Adrenal gland (tissue), 12 donors: Measurements from ENCODE around the gene MGAT5B. TPM values are rescaled to one million over a fixed set of nuclear protein-coding genes. Genes with fewer than 3 reads are reported as not detected.

Experiments used
- DNase-seq, 7 donors: peaks; one replicate each; pipeline ENCODE4 v3.0.0-alpha.2; 2019 to 2020
- H3K27ac ChIP-seq, 5 donors: fragments of 200-600 bp; sonication (generic) in 4 of 5; 1 replicate in 3 of 5; 2 replicates in 2 of 5; pipeline versions ENCODE4 v1.5.1 to v1.8.0; 2016 to 2020; ENCODE audit warnings: mild to moderate bottlenecking in 1 of 5
- H3K27me3 ChIP-seq: fragments of 200-600 bp; 2 replicates; pipeline ENCODE4 v1.8.0; 2021
- H3K36me3 ChIP-seq, 2 donors: fragments of 200-600 bp; replicated peaks in 1 of 2; 1 replicate in 1 of 2; 2 replicates in 1 of 2; pipeline versions ENCODE4 v1.5.1 to v1.8.0; 2018 to 2022
- H3K4me1 ChIP-seq, 2 donors: fragments of 200-600 bp; replicated peaks in 1 of 2; 1 replicate in 1 of 2; 2 replicates in 1 of 2; pipeline versions ENCODE4 v1.5.1 to v1.8.0; 2018 to 2021
- H3K4me3 ChIP-seq, 4 donors: fragments of 200-600 bp; sonication (generic) in 3 of 4; one replicate each; pipeline ENCODE4 v1.5.1; 2016 to 2018
- H3K9me3 ChIP-seq, 3 donors: fragments of 200-600 bp; sonication (generic) in 1 of 3; replicated peaks in 1 of 3; 1 replicate in 2 of 3; 2 replicates in 1 of 3; pipeline versions ENCODE4 v1.5.1 to v1.8.0; 2016 to 2021
- CTCF ChIP-seq, 6 experiments: fragments of 450-650 bp in 4 of 6; fragments of 200-600 bp in 2 of 6; sonication (generic) in 1 of 6; IDR thresholded peaks; 1 replicate in 5 of 6; 2 replicates in 1 of 6; pipeline versions ENCODE4 v1.5.1 to v1.8.0; 2016 to 2021; ENCODE audit warnings: antibody characterized with exemption in 6 of 6, mild to moderate bottlenecking in 2 of 6, moderate library complexity in 1 of 6
- POLR2A ChIP-seq, 2 donors: fragments of 450-650 bp; IDR thresholded peaks; one replicate each; pipeline ENCODE4 v1.6.1; 2017; ENCODE audit warnings: antibody characterized with exemption in 2 of 2, mild to moderate bottlenecking in 2 of 2, moderate library complexity in 1 of 2
- WGBS, 4 donors: extraction: QIAGEN DNeasy Blood & Tissue Kit in 2 of 4; methylation state at CpG; one replicate each; pipeline versions ENCODE4 v1.1.5 to v1.1.7; 2013 to 2017; 5-methylcytosine and 5-hydroxymethylcytosine counted together
- intact Hi-C, 2 donors: fragments of 100-400 bp; cut with DNase I; formaldehyde crosslinking; loops; one replicate each; pipeline versions ENCODE4 v1.14.1 to v1.15.0; 2022 to 2023
- polyA plus RNA-seq, 3 donors: library from polyadenylated mRNA; stranded (reverse); fragments of 200-250 nt in 2 of 3; fragments of 350-450 nt in 1 of 3; fragmentation: Illumina TruSeq in 1 of 3; extraction: RNeasy Lipid Tissue Mini Kit (QIAGEN cat#74804) in 1 of 3; gene quantifications; one replicate each; pipeline ENCODE4 v1.2.3, GENCODE V29; 2013 to 2014
- total RNA-seq, 9 donors: library from RNA; depleted of rRNA in 4 of 9; stranded (reverse); fragments of >200 nt in 4 of 9; fragments of 120-200 nt in 1 of 9; fragmentation: NEBNext Ultra II Directional in 1 of 9; extraction: Animal tissue kit (Norgen Biotek cat#: 25700) in 1 of 9; gene quantifications; one replicate each; pipeline versions ENCODE4 v1.1.0 to v1.2.4, GENCODE V29; 2013 to 2023
- donor health status: healthy with polysubstance abuse.
- donor health status: Bipolar disorder and iron deficiency.
- donor health status: DM: yes; HTN: yes; CAD: no.
- donor health status: DM: no; HTN: no; CAD: no.
- donor health status: DM: no; HTN: no; CAD: no.
- donor health status: DM: yes; HTN: yes; CAD: no.

MGAT5B gene
- total and polyA plus RNA-seq, 12 donors: 0.24 to 1.0 (median 0.70) TPM; not detected in 1

- H3K27ac ChIP-seq: no peak overlapping the region
- H3K4me3 ChIP-seq: no peak overlapping the region
- peaks cover 19% of the 10 kb centered on the region for H3K27me3 ChIP-seq
- no peak for TF ChIP-seq CTCF (IDR thresholded peaks at IDR 0.05)
- no peak for TF ChIP-seq POLR2A (IDR thresholded peaks at IDR 0.05)
- 0 to 8% (median 7%) methylated on average over 3 to 80 of the region's 80 CpGs for WGBS, 4 donors
- H3K36me3 ChIP-seq: no peaks in the 10 kb centered on the region
- H3K9me3 ChIP-seq: no peaks in the 10 kb centered on the region
- intact Hi-C loops: loop anchor here (5.0 to 10.0 kb wide), 3 partner anchors 183 to 385 kb away; no protein-coding TSS in a partner anchor
- DNase-seq: no peak
- H3K4me1 ChIP-seq: no peaks in the 10 kb centered on the region
These were observed 1.5 kb downstream of the MGAT5B start for GRCh38 chr17:76869496-76870376.

GRCh38 chr17:76870377-76870714 lies 2.1 kb downstream of the MGAT5B start:
- no peak overlapping the region for H3K4me3 ChIP-seq
- no peak overlapping the region for H3K27ac ChIP-seq
- no peaks in the 10 kb centered on the region for H3K36me3 ChIP-seq
- H3K9me3 ChIP-seq: no peaks in the 10 kb centered on the region
- TF ChIP-seq CTCF (IDR thresholded peaks at IDR 0.05) (no peak), POLR2A (IDR thresholded peaks at IDR 0.05) (no peak)
- 29 to 43% (median 38%) methylated on average over 1 to 16 of the region's 16 CpGs for WGBS, 4 donors
- H3K27me3 ChIP-seq: peaks cover 19% of the 10 kb centered on the region
- DNase-seq: no peak
- intact Hi-C loops: loop anchor here in 1 of 2 donors (5.0 kb wide), 1 partner anchor 182 kb away; no protein-coding TSS in a partner anchor
- H3K4me1 ChIP-seq: no peaks in the 10 kb centered on the region

- intact Hi-C loops: loop anchor here in 1 of 2 donors (5.0 kb wide), 1 partner anchor 181 kb away; no protein-coding TSS in a partner anchor
- no peak for DNase-seq
- no peaks in the 10 kb centered on the region for H3K36me3 ChIP-seq
- peaks cover 19% of the 10 kb centered on the region for H3K27me3 ChIP-seq
- no peaks in the 10 kb centered on the region for H3K4me1 ChIP-seq
- H3K27ac ChIP-seq: no peak overlapping the region
- no peaks in the 10 kb centered on the region for H3K9me3 ChIP-seq
- TF ChIP-seq CTCF (IDR thresholded peaks at IDR 0.05) (no peak), POLR2A (IDR thresholded peaks at IDR 0.05) (no peak)
- H3K4me3 ChIP-seq: no peak overlapping the region
- WGBS, 4 donors: 83 to 97% (median 89%) methylated on average over 4 of the region's 4 CpGs
These were observed 3.5 kb downstream of the MGAT5B start for GRCh38 chr17:76871668-76872067.

- no peak overlapping the region for H3K4me3 ChIP-seq
- no peak for DNase-seq
- 70 to 78% (median 73%) methylated on average over 13 to 14 of the region's 14 CpGs for WGBS, 4 donors
These were observed 4.1 kb downstream of the MGAT5B start for GRCh38 chr17:76872221-76872873.

More at GRCh38 chr17:76872221-76872873, 4.1 kb downstream of the MGAT5B start:
- Histone ChIP-seq H3K27ac (no peak overlapping the region), H3K9me3 (no peaks in the 10 kb centered on the region), H3K27me3 (peaks cover 19% of the 10 kb centered on the region), H3K4me1 (no peaks in the 10 kb centered on the region), H3K36me3 (no peaks in the 10 kb centered on the region)
- no peak for TF ChIP-seq CTCF (IDR thresholded peaks at IDR 0.05)
- TF ChIP-seq POLR2A (IDR thresholded peaks at IDR 0.05): no peak
- intact Hi-C loops: loop anchor here in 1 of 2 donors (5.0 kb wide), 1 partner anchor 180 kb away; no protein-coding TSS in a partner anchor
